ENCODE data around the gene ALG2. TPM values are rescaled to one million over a fixed set of nuclear protein-coding genes. Genes with fewer than 3 reads are reported as not detected.

ALG2 gene
- total and polyA plus RNA-seq, 10 donors = 15.4 to 39.5 (median 26.0) TPM

GRCh38 chr9:99237356-99237755, 15.6 kb upstream of the ALG2 start:
- Histone ChIP-seq H3K27ac (peak overlapping the region in 2 of 8 donors; percentile 52 to 60), H3K4me1 (peaks cover 0 to 24% (median 18%) of the 10 kb centered on the region in 6 donors), H3K36me3 (peaks cover 0 to 47% (median 8%) of the 10 kb centered on the region in 6 donors), H3K4me3 (no peak overlapping the region), H3K9me3 (no peaks in the 10 kb centered on the region), H3K27me3 (replicated peaks in 1 of 7) (no peaks in the 10 kb centered on the region)
- no peak for TF ChIP-seq POLR2A (IDR thresholded peaks at IDR 0.05)
- TF ChIP-seq CTCF (IDR thresholded peaks at IDR 0.05 in 8 of 11, conservative IDR thresholded peaks at IDR 0.05 in 3 of 11) = no peak
- TF ChIP-seq POLR2AphosphoS5 (IDR thresholded peaks at IDR 0.05) = no peak
- no peak for DNase-seq
- intact Hi-C loops (cut with DNase I; ENCODE audit: low total_unique reads) = no loop called here

- peak overlapping the region in 5 of 8 donors; percentile 6 to 60 (median 57) for H3K27ac ChIP-seq
- no peaks in the 10 kb centered on the region for H3K9me3 ChIP-seq
- peaks cover 0 to 58% (median 18%) of the 10 kb centered on the region in 6 donors for H3K36me3 ChIP-seq
- no peaks in the 10 kb centered on the region for H3K27me3 ChIP-seq (replicated peaks in 1 of 7)
- 24 to 53% (median 29%) methylated on average over 7 of the region's 7 CpGs for WGBS, 5 donors
- no peak for DNase-seq
- intact Hi-C loops (cut with DNase I; ENCODE audit: low total_unique reads) = no loop called here
- TF ChIP-seq POLR2A (IDR thresholded peaks at IDR 0.05) (no peak), CTCF (IDR thresholded peaks at IDR 0.05 in 8 of 11, conservative IDR thresholded peaks at IDR 0.05 in 3 of 11) (no peak), POLR2AphosphoS5 (IDR thresholded peaks at IDR 0.05) (no peak)
- peaks cover 0 to 24% (median 18%) of the 10 kb centered on the region in 6 donors for H3K4me1 ChIP-seq
- H3K4me3 ChIP-seq = no peak overlapping the region
Observed at GRCh38 chr9:99235926-99236634, 14.3 kb upstream of the ALG2 start.

GRCh38 chr9:99235069-99235468, 13.3 kb upstream of the ALG2 start:
- intact Hi-C loops (cut with DNase I; ENCODE audit: low total_unique reads) = no loop called here
- DNase-seq = no peak
- Histone ChIP-seq H3K4me1 (peaks cover 0 to 24% (median 18%) of the 10 kb centered on the region in 6 donors), H3K27me3 (replicated peaks in 1 of 7) (no peaks in the 10 kb centered on the region), H3K4me3 (no peak overlapping the region), H3K36me3 (peaks cover 0 to 61% (median 28%) of the 10 kb centered on the region in 6 donors), H3K27ac (peak overlapping the region in 1 of 8 donors; percentile 59), H3K9me3 (no peaks in the 10 kb centered on the region)
- TF ChIP-seq CTCF (IDR thresholded peaks at IDR 0.05 in 8 of 11, conservative IDR thresholded peaks at IDR 0.05 in 3 of 11) = no peak
- no peak for TF ChIP-seq POLR2A (IDR thresholded peaks at IDR 0.05)
- no peak for TF ChIP-seq POLR2AphosphoS5 (IDR thresholded peaks at IDR 0.05)

GRCh38 chr9:99234618-99235017, 12.9 kb upstream of the ALG2 start:
- H3K27me3 ChIP-seq (replicated peaks in 1 of 7) = no peaks in the 10 kb centered on the region
- no peak for DNase-seq
- peaks cover 0 to 64% (median 32%) of the 10 kb centered on the region in 6 donors for H3K36me3 ChIP-seq
- no peak for TF ChIP-seq POLR2A (IDR thresholded peaks at IDR 0.05)
- no peak for TF ChIP-seq POLR2AphosphoS5 (IDR thresholded peaks at IDR 0.05)
- no peak for TF ChIP-seq CTCF (IDR thresholded peaks at IDR 0.05 in 8 of 11, conservative IDR thresholded peaks at IDR 0.05 in 3 of 11)
- no peak overlapping the region for H3K27ac ChIP-seq
- H3K4me1 ChIP-seq = peaks cover 0 to 23% (median 17%) of the 10 kb centered on the region in 6 donors
- intact Hi-C loops (cut with DNase I; ENCODE audit: low total_unique reads) = no loop called here
- no peak overlapping the region for H3K4me3 ChIP-seq
- 79 to 100% (median 93%) methylated on average over 2 of the region's 2 CpGs for WGBS, 5 donors
- no peaks in the 10 kb centered on the region for H3K9me3 ChIP-seq

Data from spleen (tissue), 11 donors.